ENCODE measurements around the gene LRRC2.

GRCh38 chr3:46541835-46542234 is 24.3 kb downstream of the LRRC2 start:
- TF ChIP-seq CTCF (IDR thresholded peaks at IDR 0.05) (no peak), POLR2AphosphoS5 (IDR thresholded peaks at IDR 0.05) (no peak), POLR2A (IDR thresholded peaks at IDR 0.05) (no peak)

Data from breast epithelium (tissue), 3 donors.